GM19372 (cell line): ENCODE measurements around the gene SIRT6.
"Not testable (repeated sequence)": the region's sequence is repeated elsewhere in the genome, so short reads cannot be mapped to it uniquely, and the experiment has no call there.

Experiments used
- ATAC-seq: cut with Tn5 transposase; IDR thresholded peaks from one replicate; pipeline ENCODE4 v1.9.1; 2021; ENCODE audit warnings: mild to moderate bottlenecking, low read depth, moderate library complexity; ENCODE audit not compliant: unreplicated experiment

The SIRT6 gene

DNA sequence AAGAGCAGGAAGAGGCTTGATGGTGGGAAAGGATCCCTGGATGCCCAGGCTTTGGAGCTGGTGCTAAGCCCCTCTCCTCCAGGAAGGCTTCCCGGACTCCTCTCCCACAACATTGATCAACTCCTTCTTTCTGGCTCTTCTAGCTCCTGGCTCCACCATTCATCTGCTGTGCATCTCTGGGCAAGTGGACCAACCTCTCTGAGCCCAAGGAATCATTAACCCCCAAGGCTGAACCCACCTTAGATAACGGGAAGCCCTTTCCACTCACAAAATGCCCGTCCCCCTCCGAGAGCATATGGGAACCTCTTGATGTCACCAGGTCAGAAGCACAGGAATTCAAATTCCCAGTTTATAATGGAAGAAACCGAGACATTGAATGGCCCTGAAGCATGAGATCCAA is 5.2 kb downstream of the SIRT6 start:
- ATAC-seq: no peak

DNA sequence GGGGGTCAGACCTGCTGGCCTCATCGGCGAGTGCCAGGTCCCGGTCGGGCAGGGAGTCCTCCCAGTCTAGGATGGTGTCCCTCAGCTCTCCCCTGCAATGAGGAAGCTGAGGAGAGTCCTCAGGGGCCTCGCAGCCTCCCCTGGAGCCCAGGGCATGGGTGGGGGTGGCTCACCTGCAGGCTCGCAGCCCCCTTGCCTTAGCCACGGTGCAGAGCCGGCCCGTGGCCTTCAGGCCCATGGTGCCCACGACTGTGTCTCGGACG is 6.8 kb downstream of the SIRT6 start:
- no peak for ATAC-seq

DNA sequence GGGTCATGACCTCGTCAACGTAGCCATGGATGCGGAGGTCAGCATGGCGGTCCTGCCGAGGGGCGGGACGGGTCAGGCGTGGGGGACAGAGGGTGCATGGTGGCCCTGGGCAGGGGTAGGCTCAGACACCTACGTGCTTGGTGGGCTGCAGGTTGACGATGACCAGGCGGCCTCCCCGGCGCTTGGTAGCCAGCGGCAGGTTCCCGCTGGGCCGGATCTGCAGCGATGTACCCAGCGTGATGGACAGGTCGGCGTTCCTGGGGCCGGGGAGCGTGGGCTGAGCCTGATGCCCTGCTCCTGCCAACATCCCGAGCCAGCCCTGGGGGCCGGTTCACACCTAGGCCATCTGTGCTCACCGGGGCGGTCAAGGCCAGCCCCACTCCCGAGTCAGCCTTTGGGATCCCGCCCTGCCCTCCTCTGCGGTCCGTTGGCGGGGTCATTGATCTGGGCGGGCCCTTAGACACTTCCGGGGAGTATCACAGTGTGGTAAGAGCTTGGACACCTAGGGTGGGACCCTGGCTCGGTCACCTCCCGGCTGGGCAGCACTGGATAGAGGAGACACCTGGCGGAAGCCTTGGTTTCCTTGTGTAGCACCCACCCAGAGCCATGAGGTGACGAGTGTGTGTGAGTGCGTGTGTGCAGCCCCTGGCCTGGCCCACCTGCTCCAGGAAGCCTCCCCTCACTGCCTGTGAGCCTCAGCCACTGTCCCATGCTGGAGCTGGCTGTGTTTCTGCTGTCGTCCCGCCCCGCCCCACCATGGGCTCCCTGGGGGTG is 7.3 kb downstream of the SIRT6 start:
- no peak for ATAC-seq

DNA sequence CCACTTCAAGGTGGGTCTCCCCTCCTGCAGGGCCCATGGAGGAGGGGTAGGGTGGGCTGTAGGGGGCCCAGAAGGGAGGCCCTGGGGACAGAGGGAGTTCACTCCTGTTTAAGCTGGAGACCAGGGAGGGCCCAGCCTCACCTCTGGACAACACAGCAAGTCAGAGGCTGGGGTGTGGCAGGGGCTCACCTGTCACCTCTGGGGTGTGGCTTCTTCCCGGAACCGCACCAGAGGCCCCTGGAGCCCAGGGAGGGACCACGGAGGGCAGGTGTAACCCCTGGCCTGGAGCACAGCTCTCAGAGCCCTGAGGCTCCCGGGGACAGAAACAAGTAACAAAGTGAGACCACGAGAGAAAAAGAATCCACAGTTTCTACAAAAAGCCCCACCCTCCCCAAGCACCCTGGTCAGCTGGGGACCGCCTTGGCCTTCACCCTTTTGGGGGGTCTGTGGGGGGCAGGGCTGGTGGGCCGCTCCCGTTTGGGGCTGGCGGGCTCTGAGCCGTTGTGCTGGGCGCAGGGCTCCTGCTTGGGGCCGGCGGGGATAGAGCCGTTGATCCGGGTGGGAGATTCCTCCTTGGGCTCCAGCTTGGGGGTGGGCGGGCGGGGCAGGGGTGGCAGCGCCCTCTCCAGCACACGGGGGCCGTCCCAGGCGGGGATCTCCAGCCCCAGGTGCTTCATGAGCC is 8.0 kb downstream of the SIRT6 start:
- no peak for ATAC-seq

DNA sequence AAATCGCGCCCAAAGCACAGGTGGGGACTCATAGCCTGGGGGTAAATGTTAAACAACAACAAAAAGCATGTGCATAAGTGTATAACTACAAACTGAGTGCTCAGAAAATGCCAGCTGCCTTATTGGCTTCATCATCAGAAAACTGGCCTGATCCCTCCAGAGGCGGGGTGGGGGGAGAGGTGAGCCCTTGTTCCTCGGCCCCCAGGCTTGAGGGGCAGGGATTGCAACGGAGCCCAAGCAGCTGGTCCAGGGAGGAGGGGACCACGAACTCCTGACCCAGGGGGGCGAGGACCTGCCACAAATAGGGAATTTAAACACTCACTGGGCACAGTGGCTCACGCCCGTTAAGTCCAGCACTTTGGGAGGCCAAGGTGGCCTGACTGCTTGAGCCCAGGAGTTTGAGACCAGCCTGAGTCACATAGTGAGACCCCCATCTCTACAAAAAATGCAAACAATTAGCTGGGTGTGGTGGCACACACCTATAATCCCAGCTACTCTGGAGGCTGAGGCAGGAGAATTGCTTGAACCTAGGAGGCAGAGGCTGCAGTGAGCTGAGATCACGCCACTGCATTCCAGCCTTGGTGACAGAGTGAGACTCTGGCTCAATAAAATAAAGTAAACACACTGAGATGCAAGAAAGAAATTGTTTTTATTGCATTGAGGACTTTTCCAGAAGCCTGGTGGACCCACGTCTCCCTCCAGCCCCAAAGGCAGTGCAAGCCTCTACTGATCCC is 8.7 kb downstream of the SIRT6 start:
- no peak for ATAC-seq

DNA sequence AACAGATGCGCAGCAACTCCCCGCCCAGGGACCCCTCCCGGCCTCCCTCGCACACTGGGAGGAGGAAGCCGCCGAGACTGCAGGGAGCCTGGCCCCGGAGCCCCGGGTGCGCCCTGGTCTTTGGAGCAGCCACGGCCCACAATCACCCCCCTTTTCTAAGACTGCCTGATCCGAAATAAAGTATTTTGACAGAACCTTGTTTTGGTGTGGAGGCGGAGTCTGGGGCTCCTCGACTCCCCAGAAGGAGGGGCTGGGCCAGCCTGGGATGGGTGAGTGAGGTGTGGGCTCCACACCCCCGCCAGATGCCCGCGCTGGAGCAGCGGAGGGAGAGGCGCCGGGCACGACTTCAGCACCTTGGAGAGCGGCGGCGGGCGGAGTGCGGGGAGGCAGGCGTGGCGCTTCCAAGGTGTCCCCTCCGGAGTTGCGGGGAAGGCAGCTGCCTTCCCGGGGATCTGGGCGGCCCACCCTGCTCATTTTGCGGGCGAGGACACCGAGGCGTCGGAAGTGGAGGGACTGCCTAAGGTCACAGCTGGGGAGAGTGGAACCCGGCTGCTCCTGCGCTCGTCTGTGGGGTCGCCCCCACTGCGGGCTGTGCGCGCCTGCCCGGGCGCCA is 9.4 kb downstream of the SIRT6 start:
- ATAC-seq: no peak

DNA sequence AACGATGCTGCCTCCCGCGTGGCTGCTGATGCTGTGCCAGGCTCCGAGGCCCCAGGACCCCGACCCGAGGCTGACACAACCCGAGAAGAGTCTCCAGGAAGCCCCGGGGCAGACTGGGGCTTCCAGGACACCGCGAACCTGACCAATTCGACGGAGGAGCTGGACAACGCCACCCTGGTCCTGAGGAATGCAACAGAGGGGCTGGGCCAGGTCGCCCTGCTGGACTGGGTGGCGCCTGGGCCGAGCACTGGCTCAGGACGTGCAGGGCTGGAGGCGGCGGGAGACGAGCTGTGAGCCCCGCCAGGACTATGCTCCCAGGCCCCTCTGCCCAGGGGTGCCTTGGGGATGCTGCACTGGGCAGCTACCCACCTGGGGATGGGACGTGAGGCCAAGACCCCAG is 10.7 kb downstream of the SIRT6 start:
- ATAC-seq: no peak

DNA sequence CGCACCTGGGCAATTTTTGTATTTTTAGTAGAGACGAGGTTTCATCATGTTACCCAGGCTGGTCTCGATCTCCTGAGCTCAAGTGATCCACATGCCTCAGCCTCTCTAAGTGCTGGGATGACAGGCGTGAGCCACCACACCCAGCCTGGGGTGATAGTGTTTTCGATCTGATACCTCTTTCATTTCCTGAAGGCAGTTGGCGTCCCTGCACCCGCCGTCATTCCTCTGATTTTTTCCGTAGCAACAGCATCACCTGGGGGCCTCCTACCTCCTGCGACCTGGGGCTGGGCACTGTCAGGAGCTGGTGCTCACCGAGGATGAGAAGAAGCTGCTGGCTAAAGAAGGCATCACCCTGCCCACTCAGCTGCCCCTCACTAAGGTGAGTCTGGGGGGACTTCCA is 18.1 kb downstream of the SIRT6 start:
- no peak for ATAC-seq

DNA sequence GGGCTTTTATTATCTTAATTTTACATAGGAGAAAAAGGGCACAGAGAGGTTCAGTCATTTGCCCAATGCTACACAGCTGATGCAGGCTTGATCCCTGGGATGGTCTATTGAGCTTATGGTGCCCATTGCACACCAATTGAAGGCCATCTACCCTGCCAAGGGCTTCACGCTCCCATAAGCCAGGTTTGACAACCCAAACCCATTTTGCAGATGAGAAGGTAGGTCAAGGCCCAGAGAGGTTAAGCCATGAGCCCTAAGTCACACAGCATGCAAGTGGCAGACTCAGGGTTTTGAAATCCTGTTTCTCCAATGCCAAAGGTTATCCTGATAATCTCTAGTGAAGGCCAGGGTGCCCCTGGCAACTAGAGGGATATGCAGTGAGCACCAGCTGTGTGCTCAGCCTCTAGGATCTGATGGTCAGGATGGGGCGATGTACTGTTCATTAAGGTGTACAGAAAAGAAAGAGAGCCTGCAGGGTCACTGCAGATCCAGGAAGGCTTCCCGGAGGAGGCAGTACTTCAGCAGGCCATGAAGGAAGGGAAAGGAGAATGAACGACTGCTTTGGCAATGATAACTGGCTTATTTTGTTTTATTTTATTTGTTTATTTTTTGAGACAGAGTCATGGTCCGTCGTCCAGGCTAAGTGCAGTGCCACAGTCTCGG is 20.8 kb downstream of the SIRT6 start:
- ATAC-seq: no peak

DNA sequence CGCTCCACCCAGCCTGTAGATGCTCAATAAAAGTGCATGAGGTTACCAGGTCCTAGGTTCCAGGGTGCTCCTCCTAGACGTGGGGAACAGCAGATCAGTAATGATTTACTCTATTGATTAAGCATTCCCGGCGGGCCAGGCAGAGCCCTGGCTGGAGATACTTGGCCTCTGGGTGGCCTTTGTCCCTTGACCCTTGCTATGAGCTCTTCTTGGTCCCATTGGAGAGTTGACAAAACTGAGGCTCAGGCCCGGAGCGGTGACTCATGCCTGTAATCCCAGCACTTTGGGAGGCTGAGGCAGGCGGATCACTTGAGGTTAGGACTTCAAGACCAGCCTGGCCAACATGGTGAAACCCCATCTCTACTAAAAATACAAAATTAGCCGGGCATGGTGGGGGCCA is 24.4 kb downstream of the SIRT6 start:
- ATAC-seq: not testable (repeated sequence)

DNA sequence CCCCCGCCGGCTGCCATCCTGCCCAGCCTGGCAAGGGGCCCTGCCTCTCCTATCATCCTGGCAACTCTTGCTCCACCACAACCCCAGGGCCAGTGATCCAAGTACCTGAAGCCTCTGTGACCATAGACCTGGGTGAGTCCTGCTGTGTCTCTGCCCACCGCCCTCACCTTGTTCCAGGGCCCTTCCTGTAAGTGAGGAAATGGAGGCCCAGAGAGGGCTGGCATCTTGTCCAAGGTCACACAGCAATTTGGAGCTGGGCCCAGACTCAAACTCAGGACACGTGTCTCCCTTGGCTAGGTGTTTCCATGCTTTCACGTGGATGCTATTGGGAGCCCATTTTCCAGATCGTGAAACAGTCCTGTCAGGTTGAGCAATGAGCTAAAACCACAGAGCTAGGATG is 25.2 kb downstream of the SIRT6 start:
- no peak for ATAC-seq

DNA sequence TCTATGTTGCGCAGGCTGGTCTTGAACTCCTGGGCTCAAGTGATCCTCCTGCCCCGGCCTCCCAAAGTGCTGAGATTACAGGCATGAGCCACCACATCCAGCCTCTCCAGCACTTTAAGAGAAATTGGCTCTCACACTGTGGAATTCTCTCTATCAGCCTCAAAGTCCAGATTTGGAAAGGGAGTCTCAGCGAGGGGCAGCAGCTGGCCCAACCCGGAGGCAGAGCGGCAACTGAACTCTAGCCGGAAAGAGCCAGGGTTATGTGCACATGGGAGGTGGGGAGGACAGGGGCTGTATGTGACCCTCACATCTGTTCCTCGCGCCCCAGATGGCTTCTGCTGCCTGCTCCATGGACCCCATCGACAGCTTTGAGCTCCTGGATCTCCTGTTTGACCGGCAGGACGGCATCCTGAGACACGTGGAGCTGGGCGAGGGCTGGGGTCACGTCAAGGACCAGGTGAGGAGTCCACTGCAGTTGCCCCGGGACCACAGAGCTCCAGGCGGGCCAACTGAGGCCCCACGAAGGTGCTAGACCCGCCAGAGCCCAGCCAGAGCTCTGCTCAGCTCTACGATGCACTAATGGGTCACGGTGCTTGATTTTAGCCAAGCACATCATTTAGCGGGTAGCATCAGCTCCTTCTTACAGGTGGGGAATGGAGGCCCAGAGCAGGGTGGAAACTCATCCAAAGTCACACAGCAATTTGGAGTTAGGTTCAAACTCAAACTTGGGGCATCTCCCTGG is 27.6 kb downstream of the SIRT6 start:
- no peak for ATAC-seq

DNA sequence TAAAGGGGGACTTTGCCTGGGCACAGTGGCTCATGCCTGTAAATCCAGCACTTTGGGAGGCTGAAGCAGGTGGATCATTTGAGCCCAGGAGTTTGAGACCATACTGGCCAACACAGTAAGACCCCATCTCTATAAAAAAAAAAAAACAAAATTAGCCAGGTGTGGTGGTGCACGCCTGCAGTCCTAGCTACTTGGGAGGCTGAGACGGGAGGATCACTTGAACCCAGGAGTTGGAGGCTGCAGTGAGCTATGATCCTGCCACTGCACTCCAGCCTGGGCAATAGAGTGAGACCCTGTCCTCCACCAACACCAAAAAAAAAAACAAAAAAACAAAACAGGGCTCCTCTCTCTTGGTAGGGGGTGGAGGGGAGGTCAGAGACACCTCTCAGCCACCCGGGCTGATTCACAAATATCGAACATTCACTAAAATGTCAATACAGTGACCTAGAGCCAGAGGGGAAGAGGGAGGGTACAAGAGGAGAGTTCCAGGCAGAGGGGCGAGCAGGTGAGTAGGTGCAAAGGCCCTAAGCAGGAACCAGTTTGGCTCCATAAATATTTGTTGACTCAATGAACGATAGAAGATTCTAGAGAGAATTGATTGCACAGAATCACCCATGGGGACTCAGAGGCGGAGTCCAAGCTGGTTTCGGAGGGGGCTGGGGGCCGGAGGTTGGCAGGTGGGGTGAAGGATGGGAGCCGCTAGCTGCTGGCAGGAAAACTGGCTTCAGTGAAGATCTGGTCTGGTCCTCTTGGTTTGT is 29.9 kb downstream of the SIRT6 start:
- ATAC-seq: no peak

DNA sequence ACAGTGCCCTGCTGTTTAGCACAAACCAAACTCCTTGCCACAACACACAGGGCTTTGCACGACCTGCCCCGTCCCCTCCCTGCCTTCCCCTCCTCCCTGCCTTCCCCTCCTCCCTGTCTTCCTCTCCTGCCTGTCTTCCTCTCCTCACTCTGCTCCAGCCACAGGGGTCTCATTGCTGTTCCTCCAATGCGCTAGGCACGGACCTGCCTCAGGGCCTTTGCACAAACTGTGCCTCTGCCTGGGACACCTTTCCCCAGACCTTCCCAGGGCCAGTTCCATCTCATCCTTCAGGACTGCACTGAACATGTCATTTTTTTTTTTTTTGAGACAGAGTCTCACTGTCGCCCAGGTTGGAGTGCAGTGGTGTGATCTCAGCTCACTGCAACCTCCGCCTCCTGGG is 30.7 kb downstream of the SIRT6 start:
- ATAC-seq: no peak

DNA sequence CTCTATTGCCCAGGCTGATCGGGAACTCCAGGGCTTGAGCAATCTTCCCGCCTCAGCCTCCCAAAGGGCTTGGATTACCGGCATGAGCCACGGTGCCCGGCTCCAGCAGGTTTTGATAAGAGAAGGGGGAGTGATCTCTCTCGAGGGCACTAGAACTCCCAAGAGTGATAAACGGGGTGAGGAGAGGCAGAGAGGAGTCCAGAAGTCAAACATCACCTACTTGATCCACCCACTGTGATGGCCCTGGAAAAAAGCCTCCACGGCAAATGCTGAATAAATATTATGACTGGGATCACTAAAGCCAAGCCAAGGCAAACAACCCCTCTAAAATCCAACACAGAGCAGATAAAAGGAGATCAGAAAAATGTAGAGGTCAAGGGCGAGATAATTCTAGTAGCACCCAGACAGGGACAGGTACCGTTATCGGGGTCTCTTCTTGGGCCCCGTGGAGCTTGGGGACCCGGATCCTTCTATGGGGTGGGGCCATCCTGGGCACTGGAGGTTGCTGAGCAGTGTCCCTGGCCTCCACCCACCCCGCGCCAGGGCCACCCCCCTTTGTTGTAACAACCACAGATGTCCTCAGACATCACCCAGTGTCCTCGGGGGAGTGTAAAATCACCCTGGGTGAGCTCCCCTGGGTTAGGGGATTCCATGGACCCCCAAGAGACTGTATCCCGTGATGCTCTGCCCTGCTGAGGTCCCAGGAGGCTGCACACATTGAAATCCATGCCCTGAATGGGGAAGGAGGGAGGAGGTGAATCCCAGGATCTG is 32.7 kb downstream of the SIRT6 start:
- ATAC-seq: no peak

DNA sequence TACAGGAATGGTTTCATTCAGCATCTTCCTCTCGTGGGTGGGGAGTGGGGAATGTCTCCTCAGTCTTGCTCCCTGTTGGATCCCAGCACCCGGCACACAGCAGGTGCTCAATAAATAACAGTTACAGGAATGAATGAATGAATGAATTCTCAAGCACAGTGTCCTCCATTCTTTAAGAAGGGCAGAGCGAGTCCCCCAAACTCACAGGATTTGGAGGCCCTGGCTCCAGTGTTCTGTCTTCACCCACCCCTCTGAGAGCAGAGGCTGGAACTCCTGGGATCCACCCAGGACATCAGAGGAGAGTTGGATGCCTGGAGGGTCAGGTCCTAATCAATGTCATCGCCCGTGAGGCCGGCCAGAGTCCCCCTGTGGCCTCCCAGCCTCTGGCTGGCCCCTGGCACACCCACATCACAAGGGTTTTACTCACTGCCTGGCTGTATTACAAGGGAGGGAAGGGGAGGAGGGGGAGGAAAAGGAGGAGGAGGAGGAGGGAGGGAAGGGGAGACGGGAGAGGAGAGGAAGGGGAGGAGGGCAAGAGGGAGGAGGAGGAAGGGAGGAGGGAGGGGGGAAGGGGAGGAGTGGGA is 37.6 kb downstream of the SIRT6 start:
- no peak for ATAC-seq

DNA sequence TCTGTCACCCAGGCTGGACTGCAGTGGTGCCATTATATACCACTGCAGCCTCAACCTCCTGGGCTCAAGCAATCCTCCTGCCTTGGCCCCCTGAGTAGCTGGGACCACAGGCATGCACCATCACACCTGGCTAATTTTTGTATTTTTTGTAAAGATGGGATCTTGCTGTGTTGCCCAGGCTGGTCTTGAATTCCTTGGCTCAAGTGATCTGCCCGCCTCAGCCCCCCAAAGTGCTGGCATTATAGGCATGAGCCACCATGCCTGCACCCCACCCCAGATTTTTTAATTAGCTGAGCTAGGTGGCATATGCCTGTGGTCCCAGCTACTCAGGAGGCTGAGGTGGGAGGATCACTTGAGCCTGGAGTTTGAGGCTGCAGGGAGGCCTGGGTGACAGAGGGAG is 39.4 kb downstream of the SIRT6 start:
- not testable (repeated sequence) for ATAC-seq

DNA sequence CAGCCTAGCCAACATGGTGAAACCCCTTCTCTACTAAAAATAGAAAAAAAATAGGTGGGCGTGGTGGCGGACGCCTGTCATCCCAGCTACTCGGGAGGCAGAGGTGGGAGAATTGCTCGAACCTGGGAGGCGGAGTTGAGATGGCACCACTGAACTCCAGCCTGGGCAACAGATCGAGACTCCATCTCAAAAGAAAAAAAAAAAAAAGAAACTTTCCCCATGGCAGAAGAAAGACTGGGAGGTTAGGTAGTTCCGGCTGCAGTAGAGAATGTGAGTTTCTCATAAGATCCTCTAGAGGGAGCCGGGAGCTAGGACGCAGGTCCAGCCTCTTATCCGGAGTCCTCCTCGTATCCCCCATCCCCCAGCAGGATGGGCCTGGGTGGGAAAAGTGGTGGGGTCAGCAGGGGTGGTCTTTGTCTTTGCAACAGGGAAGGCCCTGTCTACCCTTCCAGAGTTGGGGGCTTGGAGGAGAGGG is 42.1 kb downstream of the SIRT6 start:
- no peak for ATAC-seq
